HG02981 (cell line): ENCODE results near the gene ANKS6.
"Not testable (repeated sequence)": the region's sequence is repeated elsewhere in the genome, so short reads cannot be mapped to it uniquely, and the experiment has no call there.

ENCODE experiments used
- ATAC-seq: cut with Tn5 transposase; IDR thresholded peaks from one replicate; pipeline ENCODE4 v1.9.1; 2021; ENCODE audit warnings: mild to moderate bottlenecking, moderate library complexity; ENCODE audit not compliant: unreplicated experiment

Gene ANKS6

GRCh38 chr9:98707166-98708102 lies 88.9 kb downstream of the ANKS6 start:
- ATAC-seq, result no peak

GRCh38 chr9:98706651-98707165 lies 89.6 kb downstream of the ANKS6 start:
- ATAC-seq, result no peak

- ATAC-seq, result no peak
Measured at GRCh38 chr9:98702835-98703380, 93.4 kb downstream of the ANKS6 start.

- no peak for ATAC-seq
Measured at GRCh38 chr9:98702340-98702739, 94.0 kb downstream of the ANKS6 start.

- ATAC-seq, result no peak
Measured at GRCh38 chr9:98701576-98701975, 94.8 kb downstream of the ANKS6 start.

- ATAC-seq, result no peak
Measured at GRCh38 chr9:98700801-98701200, 95.6 kb downstream of the ANKS6 start.

GRCh38 chr9:98698856-98699255 lies 97.5 kb downstream of the ANKS6 start:
- ATAC-seq, result no peak

GRCh38 chr9:98694943-98695342 lies 101.4 kb downstream of the ANKS6 start:
- no peak for ATAC-seq

GRCh38 chr9:98692392-98692791 lies 104.0 kb downstream of the ANKS6 start:
- ATAC-seq, result no peak

- no peak for ATAC-seq
Measured at GRCh38 chr9:98691890-98692289, 104.5 kb downstream of the ANKS6 start.

- ATAC-seq, result no peak
Measured at GRCh38 chr9:98690686-98691085, 105.7 kb downstream of the ANKS6 start.

GRCh38 chr9:98688710-98689495 lies 107.5 kb downstream of the ANKS6 start:
- ATAC-seq, result no peak

- no peak for ATAC-seq
Measured at GRCh38 chr9:98687911-98688310, 108.4 kb downstream of the ANKS6 start.

GRCh38 chr9:98686961-98687855 lies 109.1 kb downstream of the ANKS6 start:
- no peak for ATAC-seq

- not testable (repeated sequence) for ATAC-seq
Measured at GRCh38 chr9:98684816-98685215, 111.5 kb downstream of the ANKS6 start.
